GM19328 (cell line): Measurements from ENCODE around the gene BIRC2.
A peak's percentile ranks its signal among the peaks of the same experiment; 100 is the strongest.
"Not testable (repeated sequence)": the region's sequence is repeated elsewhere in the genome, so short reads cannot be mapped to it uniquely, and the experiment has no call there.

ENCODE experiments used
- ATAC-seq: cut with Tn5 transposase; IDR thresholded peaks from one replicate; pipeline ENCODE4 v1.9.1; 2021; ENCODE audit warnings: mild to moderate bottlenecking, moderate library complexity; ENCODE audit not compliant: unreplicated experiment

The BIRC2 gene

DNA sequence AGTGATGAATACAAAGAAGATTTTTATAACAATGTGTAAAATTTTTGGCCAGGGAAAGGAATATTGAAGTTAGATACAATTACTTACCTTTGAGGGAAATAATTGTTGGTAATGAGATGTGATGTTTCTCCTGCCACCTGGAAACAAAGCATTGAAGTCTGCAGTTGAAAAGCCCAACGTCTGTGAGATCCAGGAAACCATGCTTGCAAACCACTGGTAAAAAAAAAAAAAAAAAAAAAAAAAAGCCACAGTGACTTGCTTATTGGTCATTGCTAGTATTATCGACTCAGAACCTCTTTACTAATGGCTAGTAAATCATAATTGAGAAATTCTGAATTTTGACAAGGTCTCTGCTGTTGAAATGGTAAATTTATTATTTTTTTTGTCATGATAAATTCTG is 24.5 kb upstream of the BIRC2 start:
- ATAC-seq: no peak

DNA sequence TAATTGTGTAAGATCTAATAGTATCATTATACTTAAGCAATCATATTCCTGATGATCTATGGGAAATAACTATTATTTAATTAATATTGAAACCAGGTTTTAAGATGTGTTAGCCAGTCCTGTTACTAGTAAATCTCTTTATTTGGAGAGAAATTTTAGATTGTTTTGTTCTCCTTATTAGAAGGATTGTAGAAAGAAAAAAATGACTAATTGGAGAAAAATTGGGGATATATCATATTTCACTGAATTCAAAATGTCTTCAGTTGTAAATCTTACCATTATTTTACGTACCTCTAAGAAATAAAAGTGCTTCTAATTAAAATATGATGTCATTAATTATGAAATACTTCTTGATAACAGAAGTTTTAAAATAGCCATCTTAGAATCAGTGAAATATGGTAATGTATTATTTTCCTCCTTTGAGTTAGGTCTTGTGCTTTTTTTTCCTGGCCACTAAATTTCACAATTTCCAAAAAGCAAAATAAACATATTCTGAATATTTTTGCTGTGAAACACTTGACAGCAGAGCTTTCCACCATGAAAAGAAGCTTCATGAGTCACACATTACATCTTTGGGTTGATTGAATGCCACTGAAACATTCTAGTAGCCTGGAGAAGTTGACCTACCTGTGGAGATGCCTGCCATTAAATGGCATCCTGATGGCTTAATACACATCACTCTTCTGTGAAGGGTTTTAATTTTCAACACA is 23.3 kb upstream of the BIRC2 start:
- no peak for ATAC-seq

DNA sequence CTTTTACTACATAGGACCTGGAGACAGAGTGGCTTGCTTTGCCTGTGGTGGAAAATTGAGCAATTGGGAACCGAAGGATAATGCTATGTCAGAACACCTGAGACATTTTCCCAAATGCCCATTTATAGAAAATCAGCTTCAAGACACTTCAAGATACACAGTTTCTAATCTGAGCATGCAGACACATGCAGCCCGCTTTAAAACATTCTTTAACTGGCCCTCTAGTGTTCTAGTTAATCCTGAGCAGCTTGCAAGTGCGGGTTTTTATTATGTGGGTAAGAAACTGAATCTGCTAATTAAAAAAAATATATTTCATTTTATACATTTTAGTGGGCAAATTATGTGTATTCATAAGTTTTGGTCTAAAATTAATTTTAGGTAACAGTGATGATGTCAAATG is 21.9 kb upstream of the BIRC2 start:
- ATAC-seq: no peak

DNA sequence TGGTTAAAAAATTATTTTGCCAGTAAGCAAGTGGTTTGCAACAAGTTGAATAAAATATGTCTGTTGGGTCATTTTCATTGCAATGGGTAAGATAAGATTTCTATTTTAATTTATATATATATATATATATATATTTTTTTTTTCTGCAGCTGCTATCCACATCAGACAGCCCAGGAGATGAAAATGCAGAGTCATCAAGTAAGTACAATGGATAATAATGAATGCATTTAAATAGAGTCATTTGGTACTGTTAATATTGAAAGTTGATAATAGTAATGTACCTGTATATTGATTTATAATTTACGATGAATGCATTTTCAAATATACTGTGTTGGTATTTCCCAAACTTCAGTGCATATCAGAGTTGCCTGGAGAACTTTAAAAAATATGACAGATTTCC is 18.3 kb upstream of the BIRC2 start:
- ATAC-seq: no peak

DNA sequence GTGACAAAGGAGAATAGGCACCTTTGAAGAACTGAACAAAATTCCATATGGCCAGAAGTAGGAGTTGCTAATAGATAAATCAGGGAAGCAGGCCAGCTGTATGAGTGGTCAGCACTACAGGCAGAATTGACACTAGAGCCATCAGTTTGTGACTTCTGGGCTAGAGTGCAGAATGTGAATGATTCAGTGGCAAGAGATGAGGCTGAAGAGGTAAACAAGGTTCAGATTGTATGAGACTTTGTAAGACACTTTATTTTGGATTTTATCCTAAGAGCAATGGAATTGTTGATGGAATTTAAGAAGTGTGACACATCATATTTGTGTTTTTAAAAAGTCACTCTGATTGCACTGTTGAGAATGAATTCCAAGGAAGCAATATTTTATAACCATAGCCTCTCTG is 16.8 kb upstream of the BIRC2 start:
- ATAC-seq: no peak

DNA sequence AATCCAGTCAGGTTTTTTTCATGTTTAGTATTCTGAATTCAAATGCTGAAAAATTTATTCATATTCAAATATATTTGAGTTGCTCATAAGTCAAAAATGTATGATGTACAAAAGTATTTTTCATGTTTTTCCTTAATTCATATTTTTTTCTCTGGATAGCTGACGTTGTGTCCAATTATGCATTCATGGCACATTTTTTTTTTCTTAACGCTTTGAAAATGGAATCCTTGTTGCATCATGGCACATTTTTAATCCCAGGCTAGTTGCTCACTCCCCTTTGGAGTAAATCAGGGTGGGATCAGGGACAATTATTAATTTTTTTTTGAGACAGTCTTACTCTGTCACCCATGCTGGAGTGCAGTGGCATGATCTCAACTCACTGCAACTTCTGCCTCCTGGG is 15.7 kb upstream of the BIRC2 start:
- ATAC-seq: no peak

DNA sequence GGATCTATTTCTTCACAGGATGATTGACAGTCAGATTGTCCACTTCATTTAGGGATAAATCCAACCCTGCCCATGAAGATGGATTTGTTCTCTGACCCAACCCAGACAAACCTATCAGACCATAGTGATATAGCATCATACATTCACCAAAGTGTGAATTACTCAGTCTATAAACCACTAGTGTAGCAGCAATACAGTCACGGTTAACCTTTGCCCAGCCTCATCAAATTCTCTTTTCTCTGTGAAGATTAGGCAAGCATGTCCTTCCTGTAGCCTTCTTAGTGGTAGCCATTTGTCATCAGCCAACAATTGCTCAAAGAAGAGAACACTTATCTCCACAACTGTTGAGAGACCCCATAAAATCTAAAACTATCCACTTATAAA is 14.4 kb upstream of the BIRC2 start:
- ATAC-seq: no peak

DNA sequence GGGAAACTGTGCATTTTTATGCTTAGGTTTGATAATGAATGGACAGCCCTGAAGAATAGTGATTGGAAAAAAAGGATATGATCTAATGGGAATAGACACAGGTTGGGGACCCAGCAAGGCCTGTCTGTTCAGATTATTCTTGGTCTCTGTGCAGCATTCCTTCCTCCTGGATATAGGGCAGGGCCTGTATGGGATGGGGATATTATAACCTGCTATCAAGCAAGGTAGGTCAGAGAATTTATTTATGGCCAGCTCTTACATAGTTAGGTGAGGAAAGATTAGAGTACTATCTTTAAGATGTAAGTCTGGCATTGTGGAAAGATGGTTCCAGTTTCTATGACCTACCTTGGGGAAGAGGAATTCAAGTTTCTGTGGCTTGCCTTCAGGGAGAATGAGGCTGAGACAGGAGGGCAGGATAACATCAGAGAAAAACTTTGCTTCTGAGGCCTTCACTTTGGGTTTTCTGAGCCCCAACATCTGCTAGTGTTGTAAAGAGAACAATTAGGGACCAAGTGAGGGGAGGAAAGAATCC is 8.5 kb upstream of the BIRC2 start:
- no peak for ATAC-seq

DNA sequence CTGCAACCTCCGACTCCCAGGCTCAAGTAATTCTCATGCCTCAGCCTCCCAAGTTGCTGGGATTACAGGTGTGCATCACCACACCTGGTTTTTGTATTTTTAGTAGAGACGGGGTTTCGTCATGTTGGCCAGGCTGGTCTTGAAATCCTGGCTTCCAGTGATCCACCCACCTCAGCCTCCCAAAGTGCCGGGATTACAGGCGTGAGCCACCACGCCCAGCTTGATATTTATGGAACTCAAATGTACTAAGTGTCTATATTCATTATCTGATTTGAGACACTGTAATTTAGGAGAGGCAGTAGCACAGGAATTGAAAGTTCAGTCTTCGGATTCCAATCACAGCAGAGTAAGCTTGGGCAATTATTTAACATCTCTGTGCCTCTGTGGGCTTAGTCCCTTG is 5.7 kb upstream of the BIRC2 start:
- ATAC-seq: not testable (repeated sequence)

DNA sequence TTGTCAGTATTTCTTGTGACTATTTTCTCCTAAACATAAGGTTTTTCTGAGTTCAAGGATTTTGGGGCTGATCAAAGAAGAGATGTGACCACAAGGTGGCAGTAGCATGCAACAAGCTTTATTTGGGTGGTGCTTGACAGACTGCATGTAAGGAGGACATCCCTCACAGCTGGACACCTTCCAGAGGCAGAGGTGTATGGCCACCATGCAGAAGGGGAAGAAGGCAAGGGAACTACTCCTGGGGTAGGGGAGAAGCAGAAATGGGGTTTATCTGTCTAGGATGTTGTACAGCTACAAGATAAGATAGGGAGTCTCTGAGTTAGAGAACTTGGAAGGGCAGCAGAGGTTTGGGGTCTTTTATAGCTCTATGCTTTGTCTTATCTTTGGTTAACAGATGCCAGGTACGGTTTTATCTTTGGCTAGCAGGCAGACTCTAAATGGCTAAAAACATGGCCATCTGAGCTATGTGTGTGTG is 5.1 kb upstream of the BIRC2 start:
- ATAC-seq: no peak

DNA sequence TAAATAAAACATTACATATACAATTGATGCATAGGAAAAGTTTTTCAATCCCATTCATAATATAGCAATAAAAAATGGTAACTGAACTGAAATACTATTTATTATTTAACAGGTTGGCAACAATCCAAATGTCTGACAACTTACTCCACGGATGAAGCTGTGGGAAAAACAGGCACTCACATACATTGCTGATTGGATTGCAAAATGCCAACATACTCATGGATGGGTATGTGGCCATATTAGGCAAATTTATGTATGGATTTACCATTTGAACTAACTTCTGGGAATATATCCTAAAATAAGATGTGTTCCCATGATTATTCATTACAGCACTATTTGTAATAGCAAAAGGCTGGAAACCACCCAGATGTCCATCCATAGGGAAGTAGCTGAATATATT is 3.2 kb upstream of the BIRC2 start:
- ATAC-seq: no peak

DNA sequence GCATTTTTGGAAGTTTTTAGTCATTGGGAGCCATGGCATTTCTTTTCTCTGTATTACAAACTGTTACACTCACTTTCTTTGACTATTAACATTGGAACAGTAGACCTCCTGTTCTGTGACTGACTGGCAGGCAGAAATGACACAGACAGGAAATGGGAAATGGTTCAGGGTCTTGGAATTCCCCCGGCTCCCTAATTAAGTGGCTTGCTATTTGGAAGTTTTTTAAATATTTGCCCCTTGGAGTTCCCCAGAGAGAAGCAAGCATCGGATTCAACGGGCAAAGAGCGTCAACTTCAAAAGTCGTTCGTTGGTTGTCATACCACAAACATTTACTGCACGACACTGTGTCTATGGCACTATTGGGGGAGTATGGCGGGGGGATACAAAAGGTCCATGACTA is 1.1 kb upstream of the BIRC2 start:
- no peak for ATAC-seq

DNA sequence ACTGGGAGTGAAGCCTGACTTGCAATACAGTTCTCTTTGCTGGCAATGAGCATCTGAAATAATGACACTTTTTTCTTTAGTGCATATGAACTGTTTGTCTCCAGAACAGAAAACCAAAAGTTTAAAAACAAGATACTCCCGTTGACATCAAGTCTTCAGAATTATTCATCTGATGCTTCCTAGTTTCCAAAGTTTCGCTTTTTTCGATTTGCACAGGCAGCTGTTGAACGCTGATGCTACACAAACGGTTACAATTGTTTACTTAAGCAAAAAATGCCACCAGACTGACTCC is 612 bp upstream of the BIRC2 start:
- no peak for ATAC-seq

DNA sequence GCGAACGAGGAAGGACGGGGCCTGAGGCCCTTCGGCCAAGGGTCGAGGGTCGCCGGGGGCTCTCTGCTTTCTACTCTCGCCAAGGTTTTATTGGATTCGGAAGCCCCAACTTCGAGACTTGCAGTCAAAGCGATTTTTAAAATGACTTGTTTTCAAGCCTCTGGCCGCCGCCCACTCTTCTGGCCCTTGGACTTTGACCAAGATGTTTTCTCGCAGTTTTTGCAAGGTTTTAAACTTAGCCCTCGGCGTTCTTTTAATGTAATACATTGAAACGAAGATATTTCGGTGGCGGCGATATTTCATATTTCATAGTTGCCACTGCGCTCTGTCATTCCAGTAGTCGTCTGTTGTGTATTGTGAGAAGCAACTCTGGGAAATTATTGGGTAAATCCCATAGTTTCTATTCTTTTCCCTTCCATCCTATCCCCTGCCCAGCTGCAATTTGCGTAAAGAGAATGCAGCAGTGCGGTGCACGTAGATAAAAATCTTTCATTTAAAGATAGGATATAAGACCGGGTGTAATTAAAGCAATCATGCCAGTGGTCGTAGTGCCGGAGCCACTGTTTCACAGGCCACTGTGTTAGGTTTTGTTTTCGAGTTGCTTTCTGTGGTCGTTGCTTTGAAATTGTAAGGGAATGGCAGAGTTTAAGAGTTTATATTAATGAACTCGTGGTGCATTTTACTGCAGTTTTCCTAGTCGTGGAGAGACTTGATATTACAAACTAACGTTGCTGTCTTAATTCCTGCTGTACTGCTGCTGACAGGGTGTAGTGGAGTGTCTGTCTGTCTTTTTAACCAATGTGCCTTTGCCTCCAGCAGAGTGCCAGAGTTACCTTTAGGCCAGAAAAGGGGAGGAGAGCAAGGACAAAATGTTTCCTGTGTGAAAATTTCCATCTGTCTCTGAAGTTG is 702 bp downstream of the BIRC2 start:
- ATAC-seq: no peak

DNA sequence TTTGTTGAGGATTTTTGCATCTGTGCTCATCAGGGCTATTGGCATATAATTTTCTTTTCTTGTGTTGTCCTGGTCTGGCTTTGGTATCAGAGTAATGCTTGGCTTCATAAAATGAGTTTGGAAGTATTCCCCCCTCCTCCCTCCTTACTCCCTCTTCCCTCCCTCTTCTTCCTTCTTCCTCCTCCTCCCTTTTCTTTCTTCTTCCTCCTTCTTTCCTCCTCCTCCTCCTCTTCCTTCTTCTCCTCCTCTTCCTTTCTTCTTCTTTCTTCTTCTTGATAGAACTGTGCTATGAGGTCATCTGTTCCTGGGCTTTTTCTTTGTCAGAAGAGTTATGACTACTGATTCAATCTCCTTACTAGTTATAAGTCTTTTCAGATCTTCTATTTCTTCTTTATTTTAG is 10.1 kb downstream of the BIRC2 start:
- no peak for ATAC-seq

DNA sequence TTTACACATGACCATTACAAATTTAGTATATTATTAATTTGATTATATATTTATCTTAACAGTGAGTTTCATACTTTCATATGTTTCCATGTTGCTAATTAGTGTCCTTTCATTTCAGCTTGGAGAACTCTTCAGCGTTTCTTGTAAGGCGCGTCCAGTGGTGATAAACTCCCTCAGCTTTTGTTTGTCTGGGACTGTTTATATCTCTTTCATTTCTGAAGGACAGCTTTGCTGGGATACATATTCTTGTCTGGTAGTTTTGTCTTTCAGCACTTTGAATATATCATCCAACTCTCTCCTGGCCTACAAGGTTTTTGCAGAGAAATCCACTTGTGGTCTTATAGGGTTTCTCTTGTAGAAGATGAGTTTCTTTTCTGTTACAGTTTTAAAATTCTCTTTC is 12.4 kb downstream of the BIRC2 start:
- ATAC-seq: no peak

DNA sequence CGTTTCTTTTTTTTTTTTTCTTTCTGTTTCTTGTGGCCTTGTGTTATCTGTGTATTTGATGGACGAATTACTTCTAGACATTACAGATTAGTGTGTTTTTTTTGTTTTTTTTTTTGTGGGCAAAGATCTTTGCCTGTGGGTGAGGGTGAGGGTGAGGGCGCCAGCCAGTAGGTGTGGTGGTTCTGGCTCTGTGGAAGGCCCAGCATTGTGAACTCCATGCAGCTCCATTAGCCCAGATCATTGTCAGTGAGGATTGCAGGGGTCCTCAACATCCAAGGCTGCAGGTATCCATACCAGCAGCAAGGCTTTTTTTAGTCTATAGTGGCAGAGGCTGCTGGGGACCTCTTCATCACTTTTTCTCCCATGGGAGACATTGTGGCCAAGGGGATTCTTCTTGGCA is 13.7 kb downstream of the BIRC2 start:
- no peak for ATAC-seq

DNA sequence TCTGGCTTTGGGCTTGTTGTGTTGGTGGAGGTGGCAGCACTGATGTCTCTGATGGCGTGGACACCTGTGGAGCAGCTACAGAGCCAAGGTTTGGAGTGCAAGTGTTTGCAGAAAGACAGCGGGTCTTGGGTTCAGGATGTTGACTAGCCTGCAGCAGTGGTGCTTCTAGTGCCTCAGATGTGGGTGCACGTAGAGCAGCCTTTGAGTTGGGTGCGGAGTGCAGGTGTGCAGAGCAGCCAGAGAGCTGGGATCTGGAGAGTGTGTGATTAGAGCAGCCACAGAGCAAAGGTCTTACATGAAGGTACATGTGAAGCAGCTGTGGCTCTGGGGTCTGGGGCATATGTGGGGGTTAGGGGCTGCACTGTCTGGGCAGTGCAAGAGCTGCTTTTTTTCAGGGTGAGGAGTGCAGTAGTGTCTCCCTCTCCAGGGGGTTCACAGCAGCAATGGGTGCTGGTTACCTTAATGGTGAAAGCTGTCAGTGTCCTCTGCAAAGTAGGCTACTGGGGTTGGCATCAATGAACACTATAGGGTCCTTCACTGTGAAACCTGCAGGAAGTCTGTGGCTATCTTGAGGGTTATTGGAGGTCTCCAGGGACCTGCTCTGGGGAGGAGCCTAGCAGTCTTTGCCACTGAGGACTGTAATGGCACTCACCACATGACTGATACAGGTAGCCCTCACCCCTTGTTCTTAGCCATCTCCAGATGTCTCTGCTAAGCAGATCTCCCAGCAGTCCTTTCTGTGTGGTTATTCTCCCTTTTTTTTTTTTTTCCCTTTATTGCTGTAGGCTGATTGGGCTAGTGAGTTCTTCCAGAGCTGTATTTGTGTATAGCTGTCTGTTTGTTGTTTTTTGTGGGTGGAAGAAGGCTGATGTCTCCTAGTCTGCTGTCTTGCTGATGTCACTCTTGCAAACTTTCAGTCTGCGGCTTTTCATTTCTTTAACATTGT is 14.3 kb downstream of the BIRC2 start:
- peak; percentile 75 for ATAC-seq

DNA sequence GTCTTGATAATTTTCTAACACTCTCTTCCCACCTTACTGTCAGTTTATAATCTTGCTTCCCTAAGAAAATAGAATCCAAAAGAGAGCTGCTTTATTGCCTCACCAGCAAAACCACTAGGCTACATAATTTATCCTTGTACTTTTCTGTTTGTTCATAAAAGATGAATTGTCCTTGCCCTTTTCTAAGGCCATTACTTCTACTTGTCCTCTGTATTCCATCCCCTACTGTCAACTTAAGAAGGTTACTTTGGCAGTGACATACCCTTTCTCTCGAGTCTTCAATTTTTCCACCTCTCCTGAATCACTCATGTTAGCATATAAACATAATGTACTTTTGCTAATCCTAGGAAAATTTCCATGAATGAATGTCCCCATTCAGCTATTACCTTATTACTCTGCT is 18.0 kb downstream of the BIRC2 start:
- no peak for ATAC-seq

DNA sequence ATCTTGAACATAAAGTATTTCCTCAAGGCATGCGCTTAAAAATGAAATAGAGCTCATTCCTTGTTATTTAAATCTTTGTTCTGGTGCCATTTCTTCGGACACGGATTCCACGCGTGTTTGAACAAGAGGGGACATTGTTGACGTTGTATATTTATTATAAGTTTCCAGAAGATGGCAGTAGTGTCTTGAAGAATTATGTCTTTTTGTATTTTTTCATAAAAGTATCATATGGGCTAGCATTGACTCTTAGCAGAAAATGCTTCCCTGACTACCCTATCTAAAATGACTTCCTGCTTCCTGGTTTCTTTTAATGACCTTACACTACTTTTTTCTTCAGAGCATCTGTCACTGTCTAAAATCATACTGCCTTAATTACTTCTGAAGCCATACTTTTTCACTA is 20.4 kb downstream of the BIRC2 start:
- no peak for ATAC-seq

DNA sequence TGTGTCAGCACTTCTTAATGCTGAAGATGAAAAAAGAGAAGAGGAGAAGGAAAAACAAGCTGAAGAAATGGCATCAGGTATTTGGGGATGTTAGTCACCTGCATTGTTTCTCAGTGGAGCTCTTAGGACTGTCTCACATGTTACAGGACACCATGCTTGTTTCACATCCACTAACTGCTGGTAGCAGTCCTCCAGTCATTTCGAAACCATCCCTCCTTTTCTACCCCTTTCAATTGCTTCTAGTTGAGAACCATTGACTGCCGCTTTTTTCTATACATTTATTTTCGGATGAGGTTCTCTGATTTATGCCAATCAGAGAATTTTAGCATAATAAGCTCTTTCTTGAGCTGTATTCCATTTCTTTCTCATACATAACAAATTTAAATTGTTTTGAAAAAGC is 21.5 kb downstream of the BIRC2 start:
- peak; percentile 100 for ATAC-seq
